Ishikawa (cell line): Measurements from ENCODE around the gene EXOSC1.

Source experiments
- CEBPB ChIP-seq: IDR thresholded peaks from 2 replicates; pipeline ENCODE4 v1.6.1; 2012
- CREB1 ChIP-seq: IDR thresholded peaks from 2 replicates; pipeline ENCODE4 v1.6.1; 2012; ENCODE audit warnings: low read depth
- EGR1 ChIP-seq: IDR thresholded peaks from 2 replicates; pipeline ENCODE4 v1.6.1; 2012
- EP300 ChIP-seq: IDR thresholded peaks from 2 replicates; pipeline ENCODE4 v1.6.1; 2012; ENCODE audit warnings: borderline replicate concordance
- FOXM1 ChIP-seq: IDR thresholded peaks from 2 replicates; pipeline ENCODE4 v1.6.1; 2012; ENCODE audit warnings: low read depth, borderline replicate concordance
- NFIC ChIP-seq: IDR thresholded peaks from 2 replicates; pipeline ENCODE4 v1.6.1; 2012
- RAD21 ChIP-seq: IDR thresholded peaks from 2 replicates; pipeline ENCODE4 v1.6.1; 2012; ENCODE audit warnings: low read depth
- TAF1 ChIP-seq: IDR thresholded peaks from 2 replicates; pipeline ENCODE4 v1.6.1; 2012; ENCODE audit warnings: low read depth, mild to moderate bottlenecking
- TCF12 ChIP-seq: IDR thresholded peaks from 2 replicates; pipeline ENCODE4 v1.6.1; 2012; ENCODE audit warnings: low read depth
- TEAD4 ChIP-seq: IDR thresholded peaks from 2 replicates; pipeline ENCODE4 v1.6.1; 2012
- YY1 ChIP-seq: IDR thresholded peaks from 2 replicates; pipeline ENCODE4 v1.6.1; 2012; ENCODE audit warnings: low read depth
- ZBTB7A ChIP-seq: IDR thresholded peaks from 2 replicates; pipeline ENCODE4 v1.6.1; 2012; ENCODE audit warnings: low read depth
- TF ChIP-seq, protein P1 (sequence below): IDR thresholded peaks from 2 replicates; pipeline ENCODE4 v1.6.1; 2012
- TF ChIP-seq, protein P2 (sequence below): IDR thresholded peaks from 2 replicates; pipeline ENCODE4 v1.6.1; 2012
- TF ChIP-seq, protein P3 (sequence below): IDR thresholded peaks from 2 replicates; pipeline ENCODE4 v1.6.1; 2012; ENCODE audit warnings: low read depth, mild to moderate bottlenecking

Gene EXOSC1, protein sequence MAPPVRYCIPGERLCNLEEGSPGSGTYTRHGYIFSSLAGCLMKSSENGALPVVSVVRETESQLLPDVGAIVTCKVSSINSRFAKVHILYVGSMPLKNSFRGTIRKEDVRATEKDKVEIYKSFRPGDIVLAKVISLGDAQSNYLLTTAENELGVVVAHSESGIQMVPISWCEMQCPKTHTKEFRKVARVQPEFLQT

DNA sequence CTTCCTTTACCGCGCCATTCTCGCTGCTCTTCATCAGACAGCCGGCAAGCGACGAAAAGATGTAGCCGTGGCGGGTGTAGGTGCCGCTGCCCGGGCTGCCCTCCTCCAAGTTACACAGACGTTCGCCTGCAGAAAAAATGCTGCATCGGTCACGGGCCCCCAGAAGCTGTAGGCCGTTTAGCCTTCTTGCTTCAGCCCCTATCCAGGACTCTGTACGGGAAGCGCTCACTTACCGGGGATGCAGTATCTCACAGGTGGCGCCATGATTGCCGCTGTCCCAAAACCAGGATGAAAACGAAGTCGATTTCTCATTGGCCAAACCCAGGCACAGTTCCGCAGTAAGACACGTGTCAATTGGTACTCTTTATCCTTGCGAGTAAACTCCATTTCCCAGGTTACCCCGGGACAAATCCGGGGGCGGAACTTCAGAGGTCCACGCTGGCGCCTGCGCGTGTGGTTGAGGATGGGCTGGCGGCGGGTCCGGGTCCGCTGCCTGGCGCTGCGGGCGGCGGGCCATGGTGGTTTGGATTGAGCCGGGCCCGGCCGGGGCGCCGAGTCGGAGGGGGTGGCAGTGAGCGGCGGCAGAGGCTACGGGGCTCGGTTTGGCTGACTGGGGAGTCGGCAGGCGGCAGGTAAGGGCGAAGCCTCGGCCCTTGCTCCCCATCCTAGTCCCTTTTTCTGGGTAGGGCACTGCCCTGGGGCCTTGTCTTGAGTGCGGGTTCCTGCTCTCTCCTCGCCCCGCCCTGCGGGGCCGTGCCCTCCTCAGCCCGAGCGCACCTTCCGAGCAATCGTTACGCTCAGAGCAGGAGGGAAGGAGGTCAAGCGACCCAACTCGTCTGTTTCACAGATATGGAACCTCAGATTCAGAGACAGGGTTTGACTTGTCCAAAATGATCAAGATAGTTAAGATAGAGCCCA is at the start of gene EXOSC1, which contains the start of gene ZDHHC16:
Gene EXOSC1 (minus strand): TSS at position 285 of the 918 bp plus-strand sequence. CDS start 21 bp downstream, at position 264.
Gene ZDHHC16 (plus strand): TSS at position 454 of the 918 bp plus-strand sequence. CDS start 5,501 bp downstream, outside the sequence.
- no peak for TF ChIP-seq FOXM1
- TF ChIP-seq TCF12: peak; percentile 33; the same call in 1 of the 2 replicates
- TF ChIP-seq CEBPB: no peak
- TF ChIP-seq, protein P1, sequence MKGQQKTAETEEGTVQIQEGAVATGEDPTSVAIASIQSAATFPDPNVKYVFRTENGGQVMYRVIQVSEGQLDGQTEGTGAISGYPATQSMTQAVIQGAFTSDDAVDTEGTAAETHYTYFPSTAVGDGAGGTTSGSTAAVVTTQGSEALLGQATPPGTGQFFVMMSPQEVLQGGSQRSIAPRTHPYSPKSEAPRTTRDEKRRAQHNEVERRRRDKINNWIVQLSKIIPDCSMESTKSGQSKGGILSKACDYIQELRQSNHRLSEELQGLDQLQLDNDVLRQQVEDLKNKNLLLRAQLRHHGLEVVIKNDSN: peak; percentile 76
- no peak for TF ChIP-seq NFIC
- TF ChIP-seq ZBTB7A: peak; percentile 90
- TF ChIP-seq, protein P2, sequence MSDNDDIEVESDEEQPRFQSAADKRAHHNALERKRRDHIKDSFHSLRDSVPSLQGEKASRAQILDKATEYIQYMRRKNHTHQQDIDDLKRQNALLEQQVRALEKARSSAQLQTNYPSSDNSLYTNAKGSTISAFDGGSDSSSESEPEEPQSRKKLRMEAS: no peak; the same call in 1 of the 2 replicates
- TF ChIP-seq RAD21: no peak
- peak; percentile 97 for TF ChIP-seq EGR1
- TF ChIP-seq EP300: no peak
- TF ChIP-seq, protein P3, sequence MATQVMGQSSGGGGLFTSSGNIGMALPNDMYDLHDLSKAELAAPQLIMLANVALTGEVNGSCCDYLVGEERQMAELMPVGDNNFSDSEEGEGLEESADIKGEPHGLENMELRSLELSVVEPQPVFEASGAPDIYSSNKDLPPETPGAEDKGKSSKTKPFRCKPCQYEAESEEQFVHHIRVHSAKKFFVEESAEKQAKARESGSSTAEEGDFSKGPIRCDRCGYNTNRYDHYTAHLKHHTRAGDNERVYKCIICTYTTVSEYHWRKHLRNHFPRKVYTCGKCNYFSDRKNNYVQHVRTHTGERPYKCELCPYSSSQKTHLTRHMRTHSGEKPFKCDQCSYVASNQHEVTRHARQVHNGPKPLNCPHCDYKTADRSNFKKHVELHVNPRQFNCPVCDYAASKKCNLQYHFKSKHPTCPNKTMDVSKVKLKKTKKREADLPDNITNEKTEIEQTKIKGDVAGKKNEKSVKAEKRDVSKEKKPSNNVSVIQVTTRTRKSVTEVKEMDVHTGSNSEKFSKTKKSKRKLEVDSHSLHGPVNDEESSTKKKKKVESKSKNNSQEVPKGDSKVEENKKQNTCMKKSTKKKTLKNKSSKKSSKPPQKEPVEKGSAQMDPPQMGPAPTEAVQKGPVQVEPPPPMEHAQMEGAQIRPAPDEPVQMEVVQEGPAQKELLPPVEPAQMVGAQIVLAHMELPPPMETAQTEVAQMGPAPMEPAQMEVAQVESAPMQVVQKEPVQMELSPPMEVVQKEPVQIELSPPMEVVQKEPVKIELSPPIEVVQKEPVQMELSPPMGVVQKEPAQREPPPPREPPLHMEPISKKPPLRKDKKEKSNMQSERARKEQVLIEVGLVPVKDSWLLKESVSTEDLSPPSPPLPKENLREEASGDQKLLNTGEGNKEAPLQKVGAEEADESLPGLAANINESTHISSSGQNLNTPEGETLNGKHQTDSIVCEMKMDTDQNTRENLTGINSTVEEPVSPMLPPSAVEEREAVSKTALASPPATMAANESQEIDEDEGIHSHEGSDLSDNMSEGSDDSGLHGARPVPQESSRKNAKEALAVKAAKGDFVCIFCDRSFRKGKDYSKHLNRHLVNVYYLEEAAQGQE: no peak
- TF ChIP-seq YY1: peak; percentile 97
- TF ChIP-seq TEAD4: peak; percentile 4; the same call in 1 of the 2 replicates
- no peak for TF ChIP-seq CREB1
- TF ChIP-seq TAF1: peak; percentile 83

DNA sequence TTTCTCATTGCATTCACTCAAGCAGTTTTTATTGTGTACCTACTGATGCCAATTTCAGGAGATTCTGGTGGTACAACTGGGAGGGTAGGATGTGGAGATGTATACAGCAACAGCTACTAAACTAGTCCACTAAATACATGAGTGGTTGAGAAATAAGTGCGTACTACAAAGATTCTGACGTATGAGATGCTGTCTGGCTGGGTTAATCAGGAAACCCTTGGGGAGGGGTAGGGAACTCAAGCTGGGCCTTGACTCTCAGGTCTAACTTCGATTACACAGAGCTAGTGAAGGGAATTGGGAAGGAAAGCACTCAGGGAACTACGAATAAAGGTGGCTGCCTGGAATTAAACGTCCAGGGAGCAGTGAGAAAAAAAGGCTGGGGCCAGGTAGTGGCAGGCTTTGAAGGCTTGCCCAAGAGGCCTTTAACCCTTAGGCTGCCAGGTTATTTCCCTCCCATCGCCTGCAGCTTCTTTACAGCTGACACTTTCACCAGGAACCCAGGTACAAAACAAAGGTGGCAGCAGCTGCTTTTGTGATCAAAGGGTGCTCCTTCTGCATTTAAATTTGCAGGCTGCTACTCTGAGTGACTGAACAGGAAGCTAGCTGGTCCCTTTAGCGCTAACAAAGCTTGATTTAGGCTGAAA is 49.2 kb upstream of the EXOSC1 start:
- TF ChIP-seq TEAD4: no peak
- TF ChIP-seq YY1: no peak
- TF ChIP-seq TCF12: no peak
- no peak for TF ChIP-seq EGR1
- no peak for TF ChIP-seq RAD21
- TF ChIP-seq FOXM1: no peak
- TF ChIP-seq, protein P2: no peak
- TF ChIP-seq CEBPB: no peak
- TF ChIP-seq TAF1: no peak

DNA sequence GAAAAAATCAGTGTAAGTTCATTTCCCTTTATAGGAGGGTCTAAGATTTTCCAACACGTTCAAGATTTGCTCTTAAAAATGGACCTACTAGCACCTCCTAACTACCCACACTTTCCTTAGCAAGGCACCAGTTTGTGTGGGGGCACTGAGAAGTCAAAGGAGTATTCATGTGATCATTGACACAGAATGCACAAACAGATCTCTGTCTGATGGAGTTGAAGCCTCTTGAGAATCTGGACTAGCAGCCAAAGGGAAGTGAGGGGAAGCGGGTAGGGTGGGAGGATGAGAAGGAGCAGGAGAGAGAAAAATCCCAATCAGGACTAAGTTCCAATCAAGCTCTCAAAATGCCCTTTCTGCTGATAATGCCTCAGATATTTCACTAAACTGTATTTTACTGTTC is 48.3 kb upstream of the EXOSC1 start:
- TF ChIP-seq, protein P1: no peak
- TF ChIP-seq YY1: no peak
- no peak for TF ChIP-seq RAD21
- TF ChIP-seq TCF12: no peak
- no peak for TF ChIP-seq ZBTB7A
- TF ChIP-seq, protein P2: no peak
- TF ChIP-seq, protein P3: no peak
- TF ChIP-seq TEAD4: no peak
- TF ChIP-seq CEBPB: no peak
- no peak for TF ChIP-seq TAF1
- TF ChIP-seq CREB1: no peak
- TF ChIP-seq EGR1: no peak
- TF ChIP-seq EP300: no peak
- no peak for TF ChIP-seq NFIC
- no peak for TF ChIP-seq FOXM1

DNA sequence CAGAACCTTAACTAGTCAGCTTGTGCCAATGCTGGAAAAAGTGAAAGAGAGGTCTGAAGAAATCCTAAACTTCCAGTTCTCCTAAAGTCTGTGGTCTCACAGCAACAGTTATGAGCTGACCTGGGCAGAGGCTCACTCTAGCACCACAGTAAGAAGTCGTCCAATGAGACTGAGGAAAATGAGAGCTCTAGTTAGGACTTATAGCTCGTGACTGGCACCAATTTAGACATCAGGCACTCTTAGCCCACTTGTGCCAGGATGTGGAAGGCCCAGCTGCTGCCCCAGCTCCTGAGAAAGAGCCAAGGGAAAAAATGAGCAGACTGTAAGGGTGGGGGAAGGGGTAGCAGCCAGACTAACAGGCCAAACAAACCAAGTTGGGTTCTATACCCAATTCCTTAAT is 44.8 kb upstream of the EXOSC1 start:
- TF ChIP-seq CEBPB (no peak), YY1 (no peak), CREB1 (no peak), EP300 (no peak), TEAD4 (no peak), TCF12 (no peak), TAF1 (no peak), EGR1 (no peak), FOXM1 (no peak), NFIC (no peak), ZBTB7A (no peak), RAD21 (no peak)
- TF ChIP-seq, protein P2: no peak
- TF ChIP-seq, protein P1: no peak
- TF ChIP-seq, protein P3: no peak
